ENCODE results near the gene RGMA. TPM values are rescaled to one million over a fixed set of nuclear protein-coding genes. Genes with fewer than 3 reads are reported as not detected.
"Not testable (repeated sequence)": the region's sequence is repeated elsewhere in the genome, so short reads cannot be mapped to it uniquely, and the experiment has no call there.

Gene RGMA
- total RNA-seq, 1 experiment from 2014 or later = 5.5 TPM

DNA sequence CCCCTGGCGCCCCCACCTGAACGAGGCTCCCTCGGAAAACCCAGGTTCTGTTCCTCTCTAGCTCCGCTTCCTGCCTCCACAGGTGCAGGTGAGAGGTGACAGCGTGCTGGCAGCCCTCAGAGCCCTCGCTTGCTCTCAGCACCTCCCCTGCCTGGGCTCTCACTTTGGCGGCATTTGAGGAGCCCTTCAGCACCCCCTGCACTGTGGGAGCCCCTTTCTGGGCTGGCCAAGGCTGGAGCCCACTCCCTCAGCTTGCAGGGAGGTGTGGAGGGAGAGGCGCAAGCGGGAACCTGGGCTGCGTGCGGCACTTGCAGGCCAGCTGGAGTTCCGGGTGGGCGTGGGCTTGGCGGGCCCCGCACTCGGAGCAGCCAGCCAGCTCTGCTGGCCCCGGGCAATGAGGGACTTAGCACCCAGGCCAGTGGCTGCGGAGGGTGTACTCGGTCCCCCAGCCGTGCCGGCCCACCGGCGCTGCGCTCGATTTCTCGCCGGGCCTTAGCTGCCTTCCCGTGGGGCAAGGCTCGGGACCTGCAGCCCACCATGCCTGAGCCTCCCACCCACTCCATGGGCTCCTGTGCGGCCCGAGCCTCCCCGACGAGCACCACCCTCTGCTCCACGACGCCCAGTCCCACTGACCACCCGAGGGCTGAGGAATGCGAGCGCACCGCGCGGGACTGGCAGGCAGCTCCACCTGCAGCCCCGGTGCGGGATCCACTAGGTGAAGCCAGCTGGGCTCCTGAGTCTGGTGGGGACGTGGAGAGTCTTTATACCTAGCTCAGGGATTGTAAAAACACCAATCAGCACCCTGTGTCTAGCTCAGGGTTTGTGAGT lies 57.2 kb downstream of the RGMA start:
- H3K9ac ChIP-seq (ENCODE audit: low read length); H2AFZ ChIP-seq (ENCODE audit: low read depth, low read length, poor library complexity, severe bottlenecking); H3K9me3 ChIP-seq (ENCODE audit: control insufficient read depth in 1 of 2, insufficient read depth in 1 of 2, low read depth in 1 of 2, low read length in 2 of 2); H3K9me2 ChIP-seq (ENCODE audit: insufficient read depth); H3K79me2 ChIP-seq (ENCODE audit: insufficient read depth, low read length); H3K4me3 ChIP-seq (replicated peaks in 1 of 2; ENCODE audit: low read depth in 1 of 2, low read length in 2 of 2); H3K4me2 ChIP-seq (ENCODE audit: low read length); H3K27me3 ChIP-seq (ENCODE audit: insufficient read depth, low read length); ATAC-seq; H3K36me3 ChIP-seq (ENCODE audit: control insufficient read depth in 1 of 2, insufficient read depth in 2 of 2, low read length in 2 of 2); POLR2A ChIA-PET; H3K27ac ChIP-seq (ENCODE audit: low read depth, low read length); H4K20me1 ChIP-seq (ENCODE audit: insufficient read depth); BruUV-seq (replicated peaks); H3K4me1 ChIP-seq (ENCODE audit: control insufficient read depth in 1 of 2, insufficient read depth in 2 of 2, low read length in 2 of 2); DNase-seq (ENCODE audit: low read depth, low spot score): not testable (repeated sequence)
- intact Hi-C loops (cut with micrococcal nuclease) = loop anchor here (5.0 kb wide), 1 partner anchor 1291 kb away; no protein-coding TSS in a partner anchor
- ChIA-PET RAD21 (ENCODE audit: low non-redundant PET in 1 of 2, low total read pairs in 2 of 2, uncharacterized antibody in 2 of 2, unreplicated experiment in 2 of 2) (interaction anchor here (1.2 to 3.1 kb wide), 3 partner anchors 1088 kb away, joined by 3 to 25 read pairs (median 12); no protein-coding TSS in a partner anchor), CTCF (interaction anchor here (1.6 to 7.3 kb wide), 2 partner anchors 943 to 1088 kb away, joined by 3 to 125 read pairs; no protein-coding TSS in a partner anchor)

GRCh38 chr15:93031103-93031464 lies 57.9 kb downstream of the RGMA start:
- Histone ChIP-seq H3K27ac (ENCODE audit: low read depth, low read length) (no peak overlapping the region), H3K79me2 (ENCODE audit: insufficient read depth, low read length) (no peaks in the 10 kb centered on the region; the same call in 1 of the 2 replicates), H3K27me3 (ENCODE audit: insufficient read depth, low read length) (no peaks in the 10 kb centered on the region), H3K4me1 (ENCODE audit: control insufficient read depth in 1 of 2, insufficient read depth in 2 of 2, low read length in 2 of 2) (peaks cover 0 to 6% of the 10 kb centered on the region in 2 experiments; a peak in 1 of 4 replicates), H3K9ac (ENCODE audit: low read length) (no peak overlapping the region), H3K9me2 (ENCODE audit: insufficient read depth) (no peaks in the 10 kb centered on the region), H3K4me2 (ENCODE audit: low read length) (no peak overlapping the region), H2AFZ (ENCODE audit: low read depth, low read length, poor library complexity, severe bottlenecking) (no peak overlapping the region), H4K20me1 (ENCODE audit: insufficient read depth) (no peaks in the 10 kb centered on the region), H3K36me3 (ENCODE audit: control insufficient read depth in 1 of 2, insufficient read depth in 2 of 2, low read length in 2 of 2) (peaks cover 0 to 2% of the 10 kb centered on the region in 2 experiments; a peak in 1 of 4 replicates), H3K9me3 (ENCODE audit: control insufficient read depth in 1 of 2, insufficient read depth in 1 of 2, low read depth in 1 of 2, low read length in 2 of 2) (no peaks in the 10 kb centered on the region), H3K4me3 (replicated peaks in 1 of 2; ENCODE audit: low read depth in 1 of 2, low read length in 2 of 2) (no peak overlapping the region)
- intact Hi-C loops (cut with micrococcal nuclease) = loop anchor here (5.0 kb wide), 1 partner anchor 1291 kb away; no protein-coding TSS in a partner anchor
- ChIA-PET RAD21 (ENCODE audit: low non-redundant PET in 1 of 2, low total read pairs in 2 of 2, uncharacterized antibody in 2 of 2, unreplicated experiment in 2 of 2) (interaction anchor here (1.7 to 3.1 kb wide), 2 partner anchors 234 to 1089 kb away, joined by 4 to 25 read pairs (median 21); no protein-coding TSS in a partner anchor), POLR2A (no interaction called here), CTCF (interaction anchor here (1.0 to 7.3 kb wide), 4 partner anchors 56 to 1089 kb away, joined by 6 to 125 read pairs (median 12); no protein-coding TSS in a partner anchor)
- ATAC-seq = no peak
- BruUV-seq (replicated peaks) = no TSS peak
- no peak for DNase-seq (ENCODE audit: low read depth, low spot score)
- TF ChIP-seq EGR1 (IDR thresholded peaks at IDR 0.05; ENCODE audit: low read depth) (no peak), FOSL1 (IDR thresholded peaks at IDR 0.05; ENCODE audit: low read depth) (no peak), ELF1 (IDR thresholded peaks at IDR 0.05; ENCODE audit: borderline replicate concordance, low read depth) (no peak), EZH2 (IDR thresholded peaks at IDR 0.05) (no peak), POLR2A (IDR thresholded peaks at IDR 0.05; ENCODE audit: borderline replicate concordance, extremely low read depth, insufficient read depth, insufficient read length) (no peak), ZNF274 (IDR thresholded peaks at IDR 0.05; ENCODE audit: low read depth, low read length) (no peak), TCF7L2 (IDR thresholded peaks at IDR 0.05; ENCODE audit: borderline replicate concordance, extremely low read depth, insufficient read depth, insufficient read length) (no peak), RAD21 (IDR thresholded peaks at IDR 0.05; ENCODE audit: low read depth) (no peak), JUND (IDR thresholded peaks at IDR 0.05) (no peak), POLR2AphosphoS5 (IDR thresholded peaks at IDR 0.05; ENCODE audit: low read depth, low read length) (no peak), SRF (IDR thresholded peaks at IDR 0.05; ENCODE audit: low read depth) (no peak), EZH2phosphoT487 (IDR thresholded peaks at IDR 0.05; ENCODE audit: borderline replicate concordance) (no peak)
- TF ChIP-seq, protein P1, sequence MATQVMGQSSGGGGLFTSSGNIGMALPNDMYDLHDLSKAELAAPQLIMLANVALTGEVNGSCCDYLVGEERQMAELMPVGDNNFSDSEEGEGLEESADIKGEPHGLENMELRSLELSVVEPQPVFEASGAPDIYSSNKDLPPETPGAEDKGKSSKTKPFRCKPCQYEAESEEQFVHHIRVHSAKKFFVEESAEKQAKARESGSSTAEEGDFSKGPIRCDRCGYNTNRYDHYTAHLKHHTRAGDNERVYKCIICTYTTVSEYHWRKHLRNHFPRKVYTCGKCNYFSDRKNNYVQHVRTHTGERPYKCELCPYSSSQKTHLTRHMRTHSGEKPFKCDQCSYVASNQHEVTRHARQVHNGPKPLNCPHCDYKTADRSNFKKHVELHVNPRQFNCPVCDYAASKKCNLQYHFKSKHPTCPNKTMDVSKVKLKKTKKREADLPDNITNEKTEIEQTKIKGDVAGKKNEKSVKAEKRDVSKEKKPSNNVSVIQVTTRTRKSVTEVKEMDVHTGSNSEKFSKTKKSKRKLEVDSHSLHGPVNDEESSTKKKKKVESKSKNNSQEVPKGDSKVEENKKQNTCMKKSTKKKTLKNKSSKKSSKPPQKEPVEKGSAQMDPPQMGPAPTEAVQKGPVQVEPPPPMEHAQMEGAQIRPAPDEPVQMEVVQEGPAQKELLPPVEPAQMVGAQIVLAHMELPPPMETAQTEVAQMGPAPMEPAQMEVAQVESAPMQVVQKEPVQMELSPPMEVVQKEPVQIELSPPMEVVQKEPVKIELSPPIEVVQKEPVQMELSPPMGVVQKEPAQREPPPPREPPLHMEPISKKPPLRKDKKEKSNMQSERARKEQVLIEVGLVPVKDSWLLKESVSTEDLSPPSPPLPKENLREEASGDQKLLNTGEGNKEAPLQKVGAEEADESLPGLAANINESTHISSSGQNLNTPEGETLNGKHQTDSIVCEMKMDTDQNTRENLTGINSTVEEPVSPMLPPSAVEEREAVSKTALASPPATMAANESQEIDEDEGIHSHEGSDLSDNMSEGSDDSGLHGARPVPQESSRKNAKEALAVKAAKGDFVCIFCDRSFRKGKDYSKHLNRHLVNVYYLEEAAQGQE (IDR thresholded peaks at IDR 0.05; ENCODE audit: low read depth) = no peak
- TF ChIP-seq, protein P2, sequence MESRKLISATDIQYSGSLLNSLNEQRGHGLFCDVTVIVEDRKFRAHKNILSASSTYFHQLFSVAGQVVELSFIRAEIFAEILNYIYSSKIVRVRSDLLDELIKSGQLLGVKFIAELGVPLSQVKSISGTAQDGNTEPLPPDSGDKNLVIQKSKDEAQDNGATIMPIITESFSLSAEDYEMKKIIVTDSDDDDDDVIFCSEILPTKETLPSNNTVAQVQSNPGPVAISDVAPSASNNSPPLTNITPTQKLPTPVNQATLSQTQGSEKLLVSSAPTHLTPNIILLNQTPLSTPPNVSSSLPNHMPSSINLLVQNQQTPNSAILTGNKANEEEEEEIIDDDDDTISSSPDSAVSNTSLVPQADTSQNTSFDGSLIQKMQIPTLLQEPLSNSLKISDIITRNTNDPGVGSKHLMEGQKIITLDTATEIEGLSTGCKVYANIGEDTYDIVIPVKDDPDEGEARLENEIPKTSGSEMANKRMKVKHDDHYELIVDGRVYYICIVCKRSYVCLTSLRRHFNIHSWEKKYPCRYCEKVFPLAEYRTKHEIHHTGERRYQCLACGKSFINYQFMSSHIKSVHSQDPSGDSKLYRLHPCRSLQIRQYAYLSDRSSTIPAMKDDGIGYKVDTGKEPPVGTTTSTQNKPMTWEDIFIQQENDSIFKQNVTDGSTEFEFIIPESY (IDR thresholded peaks at IDR 0.05; ENCODE audit: extremely low read depth, insufficient replicate concordance, low read length) = no peak
